A549 treated with Mapracorat at 1 μM for 4 hours (cell line): Measurements from ENCODE around the gene SCAANT1. TPM values are rescaled to one million over a fixed set of nuclear protein-coding genes. Genes with fewer than 3 reads are reported as not detected.

Experiments
- total RNA-seq: library from RNA; stranded (reverse); fragments of 200-300 nt; extraction: Qiagen RNA extraction; gene quantifications from 5 replicates; pipeline ENCODE4 v1.2.3, GENCODE V29; 2022

Gene SCAANT1
- total RNA-seq, result 1.7 TPM in 1 of 5 replicates, not detected in the others

GRCh38 chr3:63911873-63912767 is at the start of gene SCAANT1:
Gene SCAANT1 (minus strand): TSS chr3:63912383.

DNA sequence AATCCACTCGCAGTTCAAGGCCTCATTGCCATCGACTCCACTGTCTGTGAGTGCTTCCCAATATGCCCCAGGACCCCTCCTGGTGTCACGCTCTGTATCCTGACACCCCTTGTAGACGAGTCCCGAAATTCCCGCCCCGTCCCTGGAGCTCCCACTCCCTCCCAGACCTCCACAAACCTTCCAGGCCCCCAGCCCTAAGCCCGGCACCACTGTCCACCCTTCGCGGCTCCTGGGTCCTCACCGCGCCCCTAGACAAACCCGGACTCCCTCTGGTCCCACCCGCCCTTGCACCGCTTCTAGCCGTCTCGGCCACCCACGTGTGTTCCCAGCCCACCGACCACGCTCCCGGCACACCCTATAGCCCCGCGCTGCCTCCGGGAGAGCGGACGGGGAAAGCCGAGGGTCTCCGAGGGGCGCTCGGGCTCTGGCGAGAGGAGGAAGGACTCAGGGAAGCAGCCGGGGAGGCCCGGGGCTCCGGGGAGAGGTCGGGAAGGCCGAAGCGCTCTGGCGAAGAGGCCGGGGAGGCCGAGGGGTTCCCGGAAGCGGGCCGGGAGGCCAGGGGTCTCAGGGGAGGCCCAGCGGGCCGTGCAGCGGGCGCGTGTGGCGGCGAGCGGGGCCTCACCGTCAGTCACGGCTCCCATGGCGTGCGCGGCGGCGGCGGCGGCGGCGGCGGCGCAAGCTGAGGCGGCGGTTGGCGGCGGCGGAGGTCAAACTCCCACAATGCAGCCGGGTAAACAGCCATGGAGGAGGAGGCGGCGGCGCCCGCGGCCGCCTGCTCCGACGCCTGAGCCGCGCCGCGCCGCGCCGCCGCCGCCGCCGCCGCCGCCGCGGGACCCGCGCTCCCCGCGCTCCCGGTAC is 48.8 kb downstream of the SCAANT1 start, which contains the start of the genes ATXN7 and THOC7:
Gene ATXN7 (plus strand): TSS at position 718 of the 858 bp plus-strand sequence. CDS start 48,732 bp downstream, outside the sequence.
Gene THOC7 (minus strand): TSS at position 656 of the 858 bp plus-strand sequence. CDS start 15 bp downstream, at position 641.

Other genes with a start within 250 kb of the SCAANT1 start
- gene C3orf49, start 93.1 kb downstream of the SCAANT1 start, total RNA-seq, result not detected in 5 replicates
- gene THOC7, start 48.6 kb downstream of the SCAANT1 start, total RNA-seq, result 53.4 to 73.1 TPM (median 62.1 TPM) in 5 replicates
- 2.8 to 6.7 TPM (median 4.4 TPM) in 5 replicates for gene ATXN7, start 48.5 kb downstream of the SCAANT1 start, total RNA-seq
- gene PSMD6, start 111.1 kb upstream of the SCAANT1 start, total RNA-seq, result 75.5 to 89.0 TPM (median 79.0 TPM) in 5 replicates